ENCODE data around the gene MAP9.

- no peak for TF ChIP-seq CTCF (IDR thresholded peaks at IDR 0.05; ENCODE audit: poor library complexity, severe bottlenecking)
- no peak for TF ChIP-seq TAF1 (IDR thresholded peaks at IDR 0.05; ENCODE audit: low read depth)
- no peak for TF ChIP-seq SMC3 (conservative IDR thresholded peaks at IDR 0.05; ENCODE audit: poor library complexity)
- no peak for TF ChIP-seq EP300 (conservative IDR thresholded peaks at IDR 0.05; ENCODE audit: poor library complexity, severe bottlenecking)
- TF ChIP-seq POLR2AphosphoS5 (IDR thresholded peaks at IDR 0.05), result no peak
- no peak for TF ChIP-seq EZH2 (IDR thresholded peaks at IDR 0.05; ENCODE audit: borderline replicate concordance, insufficient read depth, low read length, poor library complexity, severe bottlenecking)
- TF ChIP-seq REST (IDR thresholded peaks at IDR 0.05; ENCODE audit: borderline replicate concordance), result no peak
- TF ChIP-seq RAD21 (conservative IDR thresholded peaks at IDR 0.05), result no peak
- TF ChIP-seq MXI1 (conservative IDR thresholded peaks at IDR 0.05; ENCODE audit: poor library complexity, severe bottlenecking), result no peak
These were observed 6.8 kb upstream of the MAP9 start for GRCh38 chr4:155383541-155383940.
